Prostate gland (tissue), 2 donors: ENCODE data around the gene RNF144B.

Experiments
- CTCF ChIP-seq, 4 experiments: fragments of 200-600 bp in 2 of 4; fragments of 450-650 bp in 2 of 4; sonication (generic) in 2 of 4; IDR thresholded peaks; 1 replicate in 3 of 4; 2 replicates in 1 of 4; pipeline ENCODE4 v1.5.1; 2016 to 2019; ENCODE audit warnings: antibody characterized with exemption in 4 of 4, mild to moderate bottlenecking in 2 of 4, moderate library complexity in 2 of 4
- POLR2A ChIP-seq: fragments of 450-650 bp; IDR thresholded peaks from one replicate; pipeline ENCODE4 v1.6.1; 2016; ENCODE audit warnings: antibody characterized with exemption, mild to moderate bottlenecking
- POLR2AphosphoS5 ChIP-seq: sonication (generic); formaldehyde crosslinking; IDR thresholded peaks from one replicate; pipeline ENCODE4 v1.6.1; 2017; ENCODE audit warnings: antibody characterized with exemption

- TF ChIP-seq CTCF (IDR thresholded peaks at IDR 0.05) (no peak), POLR2AphosphoS5 (no peak), POLR2A (no peak)
Observed at GRCh38 chr6:18457065-18457737, 70.1 kb downstream of the RNF144B start.
